ENCODE results near the gene USP10.

- no peak for TF ChIP-seq GATA2 (IDR thresholded peaks at IDR 0.05; ENCODE audit: low read depth, low read length)
- no peak for TF ChIP-seq GATA3 (IDR thresholded peaks at IDR 0.05; ENCODE audit: low read depth, low read length)
Measured at GRCh38 chr16:84803146-84803545, 103.3 kb downstream of the USP10 start.
